ENCODE measurements around the gene OR2S2. TPM values are rescaled to one million over a fixed set of nuclear protein-coding genes. Genes with fewer than 3 reads are reported as not detected.
"Not testable (repeated sequence)": the region's sequence is repeated elsewhere in the genome, so short reads cannot be mapped to it uniquely, and the experiment has no call there.

Gene OR2S2
- total RNA-seq, 1 donor from 2014 or later = not detected

- H3K9me3 Mint-ChIP-seq (ENCODE audit: unreplicated experiment) = no peaks in the 10 kb centered on the region
- TF ChIP-seq CTCF (IDR thresholded peaks at IDR 0.05; ENCODE audit: unreplicated experiment) = no peak
- H3K4me3 Mint-ChIP-seq (ENCODE audit: unreplicated experiment) = no peak overlapping the region
- peaks cover 19% of the 10 kb centered on the region for H3K4me1 Mint-ChIP-seq (ENCODE audit: unreplicated experiment)
- DNase-seq (ENCODE audit: low spot score) = no peak
- H3K36me3 Mint-ChIP-seq (ENCODE audit: low read depth, unreplicated experiment) = peaks cover 8% of the 10 kb centered on the region
- H3K27me3 Mint-ChIP-seq (ENCODE audit: unreplicated experiment) = peaks cover 2% of the 10 kb centered on the region
- H3K27ac Mint-ChIP-seq (ENCODE audit: unreplicated experiment) = no peak overlapping the region
Measured at GRCh38 chr9:35938474-35939356, 19.2 kb downstream of the OR2S2 start.

- no peak for DNase-seq (ENCODE audit: low spot score)
- peaks cover 8% of the 10 kb centered on the region for H3K36me3 Mint-ChIP-seq (ENCODE audit: low read depth, unreplicated experiment)
- no peaks in the 10 kb centered on the region for H3K9me3 Mint-ChIP-seq (ENCODE audit: unreplicated experiment)
- no peak for TF ChIP-seq CTCF (IDR thresholded peaks at IDR 0.05; ENCODE audit: unreplicated experiment)
- H3K4me1 Mint-ChIP-seq (ENCODE audit: unreplicated experiment) = peaks cover 20% of the 10 kb centered on the region
- H3K27ac Mint-ChIP-seq (ENCODE audit: unreplicated experiment) = no peak overlapping the region
- no peaks in the 10 kb centered on the region for H3K27me3 Mint-ChIP-seq (ENCODE audit: unreplicated experiment)
- peak overlapping the region; percentile 17 for H3K4me3 Mint-ChIP-seq (ENCODE audit: unreplicated experiment)
Measured at GRCh38 chr9:35937227-35937626, 20.7 kb downstream of the OR2S2 start.

- Mint-ChIP-seq H3K36me3 (ENCODE audit: low read depth, unreplicated experiment) (peaks cover 8% of the 10 kb centered on the region), H3K4me1 (ENCODE audit: unreplicated experiment) (peaks cover 20% of the 10 kb centered on the region), H3K4me3 (ENCODE audit: unreplicated experiment) (no peak overlapping the region), H3K27ac (ENCODE audit: unreplicated experiment) (no peak overlapping the region), H3K27me3 (ENCODE audit: unreplicated experiment) (no peaks in the 10 kb centered on the region), H3K9me3 (ENCODE audit: unreplicated experiment) (no peaks in the 10 kb centered on the region)
- no peak for TF ChIP-seq CTCF (IDR thresholded peaks at IDR 0.05; ENCODE audit: unreplicated experiment)
- DNase-seq (ENCODE audit: low spot score) = no peak
Measured at GRCh38 chr9:35935755-35936509, 22.0 kb downstream of the OR2S2 start.

- H3K4me3 Mint-ChIP-seq (ENCODE audit: unreplicated experiment) = no peak overlapping the region
Measured at GRCh38 chr9:35935261-35935660, 22.7 kb downstream of the OR2S2 start.

GRCh38 chr9:35934069-35934468 is 23.9 kb downstream of the OR2S2 start:
- peaks cover 17% of the 10 kb centered on the region for H3K4me1 Mint-ChIP-seq (ENCODE audit: unreplicated experiment)
- not testable (repeated sequence) for H3K27ac Mint-ChIP-seq (ENCODE audit: unreplicated experiment); H3K27me3 Mint-ChIP-seq (ENCODE audit: unreplicated experiment); H3K9me3 Mint-ChIP-seq (ENCODE audit: unreplicated experiment); H3K4me3 Mint-ChIP-seq (ENCODE audit: unreplicated experiment); DNase-seq (ENCODE audit: low spot score)
- H3K36me3 Mint-ChIP-seq (ENCODE audit: low read depth, unreplicated experiment) = peaks cover 12% of the 10 kb centered on the region

More at GRCh38 chr9:35935261-35935660, 22.7 kb downstream of the OR2S2 start:
- no peak overlapping the region for H3K27ac Mint-ChIP-seq (ENCODE audit: unreplicated experiment)
- peaks cover 15% of the 10 kb centered on the region for H3K4me1 Mint-ChIP-seq (ENCODE audit: unreplicated experiment)
- no peaks in the 10 kb centered on the region for H3K27me3 Mint-ChIP-seq (ENCODE audit: unreplicated experiment)
- DNase-seq (ENCODE audit: low spot score) = no peak
- no peaks in the 10 kb centered on the region for H3K9me3 Mint-ChIP-seq (ENCODE audit: unreplicated experiment)
- peaks cover 8% of the 10 kb centered on the region for H3K36me3 Mint-ChIP-seq (ENCODE audit: low read depth, unreplicated experiment)
- TF ChIP-seq CTCF (IDR thresholded peaks at IDR 0.05; ENCODE audit: unreplicated experiment) = no peak

All from endothelial cell (in vitro differentiated cells).